Amniotic stem cell (primary cell): Measurements from ENCODE around the gene AIP.
A peak's percentile ranks its signal among the peaks of the same experiment; 100 is the strongest.

Source experiments
- DNase-seq: peaks from one replicate; lab custom pipeline; 2025; lab: John Stamatoyannopoulos, UW

Gene AIP

DNA sequence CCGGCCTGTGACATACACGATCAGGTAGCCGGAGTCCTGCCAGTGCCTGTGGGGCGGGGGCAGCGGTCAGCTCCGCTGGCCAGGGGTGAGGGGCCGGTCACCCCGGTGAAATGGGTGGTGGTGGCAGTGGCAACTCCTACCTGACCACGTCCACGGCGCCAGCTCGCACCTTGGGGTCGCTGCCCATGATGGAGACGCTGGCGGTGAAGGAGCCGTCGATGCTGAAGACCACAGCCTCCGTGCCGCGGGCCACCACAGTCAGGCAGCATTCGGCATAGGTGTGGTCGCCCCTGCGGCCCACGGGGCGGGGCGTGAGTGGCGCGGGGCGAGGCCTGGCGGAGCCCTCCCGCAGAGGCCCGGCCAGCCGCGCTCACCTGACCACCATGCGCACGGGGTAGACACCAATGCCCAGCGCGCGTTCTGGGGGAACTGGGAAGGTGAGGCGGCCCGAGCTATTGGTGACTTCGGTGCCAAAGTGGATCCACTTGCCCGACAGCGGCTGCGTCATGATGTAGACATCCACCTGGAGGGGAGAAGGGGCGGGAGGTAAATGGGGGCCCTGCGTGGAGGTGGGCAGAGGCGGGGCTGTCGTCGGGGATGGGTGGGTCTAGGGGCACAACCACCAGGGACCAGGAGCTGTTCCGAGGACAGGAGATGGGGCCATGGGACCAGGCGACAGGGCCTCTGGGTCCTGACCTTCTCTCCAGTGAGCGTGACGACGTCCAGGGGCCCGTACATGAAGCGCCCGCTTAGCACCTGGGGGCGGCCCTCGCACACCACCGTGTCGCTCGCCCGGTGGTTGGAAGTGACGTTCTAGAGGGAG lies 10.9 kb downstream of the AIP start:
- no peak for DNase-seq

DNA sequence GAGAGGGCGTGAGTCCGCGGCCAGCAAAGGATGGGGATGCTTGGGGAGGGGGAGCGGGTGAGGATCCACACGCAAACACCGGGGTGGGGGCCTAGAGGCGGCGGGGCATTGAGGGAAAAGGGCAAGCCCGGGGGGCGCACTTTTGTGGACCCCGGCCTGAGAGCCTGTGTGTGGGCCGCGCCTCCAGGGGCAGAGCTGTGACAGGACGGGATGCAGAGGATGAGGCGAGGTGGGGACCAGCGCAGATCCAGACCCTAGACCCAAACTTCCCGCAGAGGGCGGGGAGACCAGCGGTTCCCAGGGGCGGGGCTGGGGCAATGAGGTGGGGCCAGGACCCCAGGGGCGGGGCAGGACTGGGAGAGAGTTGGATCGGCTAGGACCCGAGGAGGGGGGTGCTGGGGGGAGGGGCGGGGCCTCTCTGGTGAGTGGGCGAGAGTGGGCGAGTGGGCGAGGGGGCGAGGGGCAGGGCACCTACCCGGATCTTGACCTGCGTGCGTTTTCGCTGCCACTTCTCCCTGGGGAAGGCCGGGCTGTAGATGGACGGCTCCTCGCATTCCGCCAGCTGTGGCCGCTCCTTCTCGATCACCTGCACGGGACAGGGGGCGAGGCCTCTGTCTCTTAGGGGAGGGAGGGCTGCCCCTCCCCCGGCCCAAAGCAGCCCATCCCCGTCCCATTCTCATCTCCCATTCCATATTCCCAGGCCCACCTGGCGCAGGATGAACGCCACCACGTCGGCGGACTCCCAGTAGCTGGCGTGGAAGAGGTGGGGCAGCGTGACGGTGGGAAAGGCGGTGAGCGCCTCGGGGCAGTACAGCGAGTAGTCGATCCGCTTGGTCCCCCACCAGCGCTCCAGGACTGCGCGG lies 11.8 kb downstream of the AIP start:
- DNase-seq = no peak

DNA sequence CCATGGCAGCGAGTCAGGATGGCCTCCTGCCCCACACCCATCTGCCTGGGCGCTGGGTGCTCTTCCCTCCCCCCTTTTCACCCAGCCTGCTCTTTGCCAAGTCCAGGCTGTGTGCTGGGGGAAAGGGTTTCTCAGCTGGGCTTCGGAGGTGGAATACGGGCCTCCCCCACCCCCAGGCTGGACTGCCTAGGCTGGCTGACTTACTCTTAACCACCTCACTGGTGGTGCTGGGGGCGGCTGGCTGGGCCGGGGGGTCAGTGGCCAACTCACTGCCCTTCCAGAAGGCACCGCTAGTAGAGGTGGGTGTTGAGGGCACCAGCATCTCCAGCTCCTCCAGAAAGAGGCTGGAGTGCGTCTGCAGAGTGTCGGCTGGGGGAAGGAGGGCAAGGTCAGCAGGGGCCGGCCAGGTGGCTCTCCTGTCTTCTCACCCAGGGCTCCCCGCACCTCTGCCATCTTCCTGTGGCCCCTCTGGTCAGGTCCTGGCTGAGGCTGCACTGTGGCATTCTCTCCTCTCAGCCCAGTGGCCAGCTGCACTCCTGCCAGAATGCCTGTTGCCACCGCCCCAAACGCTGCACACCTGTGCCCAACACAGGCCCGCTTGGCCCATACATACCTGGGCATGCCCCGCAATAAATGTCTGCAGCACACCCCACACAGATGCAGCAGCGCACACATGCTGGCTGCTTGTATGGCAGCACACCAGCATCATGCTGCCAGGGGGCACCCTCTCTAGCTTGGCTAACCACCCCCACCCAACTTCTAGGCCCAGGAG lies 12.6 kb downstream of the AIP start:
- no peak for DNase-seq

DNA sequence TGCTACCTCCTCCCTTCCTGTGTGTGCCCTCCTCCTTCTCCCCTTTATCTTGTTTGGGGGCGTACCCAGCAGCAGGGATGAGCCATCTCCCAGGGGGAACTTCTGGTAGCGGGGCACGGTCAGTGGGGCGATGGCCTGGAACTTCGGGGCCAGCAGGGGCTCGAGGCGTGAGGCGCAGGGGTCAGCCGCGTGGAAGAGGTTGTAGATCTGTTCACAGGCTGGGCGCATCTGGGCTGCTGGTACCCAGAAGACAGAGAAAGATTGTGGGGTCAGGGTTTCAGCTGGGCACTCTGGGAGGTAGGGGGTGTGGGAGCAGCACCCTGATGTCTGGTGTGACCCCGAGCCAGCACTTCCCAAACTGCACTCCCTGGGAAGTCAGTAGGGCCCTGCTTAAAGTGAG lies 13.3 kb downstream of the AIP start:
- DNase-seq = no peak

DNA sequence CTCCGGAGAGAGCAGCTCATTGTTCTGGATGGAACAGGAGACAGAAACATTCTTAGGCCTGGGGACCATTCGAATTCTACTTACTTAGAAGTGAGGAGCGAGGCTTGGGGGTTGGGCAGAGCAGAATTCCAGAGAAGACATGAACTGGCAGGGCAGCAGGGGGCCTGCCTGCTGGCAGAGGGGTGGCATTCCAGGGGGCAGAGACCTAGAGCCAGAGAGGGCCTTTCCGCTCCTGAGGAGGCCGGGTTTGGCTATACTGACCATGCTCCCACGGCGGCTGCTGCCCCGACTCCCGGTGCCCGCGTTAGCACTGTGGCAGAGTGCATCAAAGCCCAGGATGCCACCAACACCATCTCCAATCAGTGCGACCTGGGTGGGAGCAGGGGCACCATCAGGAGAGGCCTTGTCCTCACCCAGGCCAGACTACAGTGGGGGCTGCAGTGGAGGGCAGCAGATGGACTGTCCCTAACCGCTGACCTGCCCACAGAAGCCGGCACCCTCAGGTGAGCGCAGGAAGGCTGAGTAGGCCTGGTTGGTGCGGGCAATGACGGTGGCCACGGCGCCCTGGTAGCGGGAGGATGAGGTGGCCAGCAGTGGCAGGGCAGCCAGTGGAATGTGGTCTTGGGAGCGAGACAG lies 14.9 kb downstream of the AIP start:
- DNase-seq = no peak

DNA sequence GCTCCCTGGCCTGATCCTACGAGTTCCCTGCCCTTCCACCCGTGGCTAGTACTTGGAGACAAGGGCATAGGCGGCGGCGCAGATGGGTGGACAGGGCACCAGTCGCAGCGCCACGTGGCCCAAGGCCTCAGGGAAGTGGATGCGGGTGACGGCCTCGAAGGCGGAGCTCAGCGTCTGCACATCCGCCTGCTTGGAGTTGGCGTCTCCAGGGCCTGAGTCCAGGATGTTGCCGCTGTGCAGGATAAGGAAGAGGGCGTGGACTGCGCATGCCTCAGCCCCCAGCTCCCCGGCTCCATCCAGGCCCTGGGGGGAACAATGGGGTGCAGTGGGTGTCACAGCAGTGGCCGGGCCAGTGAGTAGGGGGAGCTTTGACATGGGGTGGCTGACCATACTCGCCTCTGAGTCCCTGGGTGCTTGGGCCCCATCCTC lies 15.7 kb downstream of the AIP start:
- DNase-seq = no peak

DNA sequence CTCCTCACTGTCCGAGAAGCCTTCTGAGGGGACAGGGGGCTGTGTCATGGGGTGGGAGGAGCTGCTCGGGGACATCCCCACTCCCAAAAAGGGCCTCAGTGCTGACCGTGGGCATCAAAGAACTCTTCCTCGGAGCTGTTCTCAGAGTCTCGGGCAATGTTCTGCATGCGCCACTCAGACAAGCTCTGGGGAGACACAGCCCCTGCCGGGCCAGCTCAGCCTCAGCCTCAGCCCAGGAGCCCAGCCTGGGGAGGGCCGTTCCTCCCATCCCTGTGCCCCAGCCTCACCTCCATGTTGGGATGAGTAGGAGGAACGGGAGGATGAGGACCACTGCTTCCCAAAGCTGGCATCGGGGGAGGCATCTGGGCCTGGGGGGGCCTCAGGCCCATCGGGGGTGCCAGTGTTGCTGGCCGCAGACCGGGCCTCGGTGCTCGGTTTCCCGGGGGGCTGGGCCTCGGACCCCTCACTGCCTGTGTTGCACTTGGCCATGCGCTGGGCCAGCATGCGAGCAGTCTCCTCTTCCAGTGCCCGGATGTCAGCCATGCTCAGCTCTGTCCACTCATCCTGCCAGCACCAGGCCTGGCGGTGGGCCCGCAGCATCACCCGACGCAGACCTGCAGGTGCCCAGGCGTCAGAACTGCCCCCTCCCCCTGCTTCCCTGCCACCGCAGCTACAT lies 17.1 kb downstream of the AIP start:
- no peak for DNase-seq

DNA sequence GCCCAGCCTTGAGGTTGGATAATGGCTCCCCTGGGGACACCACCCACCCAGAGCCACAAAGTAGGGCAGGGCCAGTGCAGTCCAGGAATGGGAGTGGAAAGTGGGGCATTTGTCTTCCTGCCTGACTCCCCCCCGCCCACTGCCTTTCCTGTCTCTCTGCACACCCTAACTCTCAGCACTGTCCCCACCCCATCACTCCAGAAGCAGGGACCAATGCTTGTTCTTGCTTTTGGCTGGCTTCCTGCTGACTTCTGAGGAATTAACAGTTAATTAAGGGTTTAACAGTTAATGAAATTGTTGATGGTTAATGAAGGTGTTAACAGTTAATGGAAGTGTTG lies 17.6 kb downstream of the AIP start:
- DNase-seq = no peak

DNA sequence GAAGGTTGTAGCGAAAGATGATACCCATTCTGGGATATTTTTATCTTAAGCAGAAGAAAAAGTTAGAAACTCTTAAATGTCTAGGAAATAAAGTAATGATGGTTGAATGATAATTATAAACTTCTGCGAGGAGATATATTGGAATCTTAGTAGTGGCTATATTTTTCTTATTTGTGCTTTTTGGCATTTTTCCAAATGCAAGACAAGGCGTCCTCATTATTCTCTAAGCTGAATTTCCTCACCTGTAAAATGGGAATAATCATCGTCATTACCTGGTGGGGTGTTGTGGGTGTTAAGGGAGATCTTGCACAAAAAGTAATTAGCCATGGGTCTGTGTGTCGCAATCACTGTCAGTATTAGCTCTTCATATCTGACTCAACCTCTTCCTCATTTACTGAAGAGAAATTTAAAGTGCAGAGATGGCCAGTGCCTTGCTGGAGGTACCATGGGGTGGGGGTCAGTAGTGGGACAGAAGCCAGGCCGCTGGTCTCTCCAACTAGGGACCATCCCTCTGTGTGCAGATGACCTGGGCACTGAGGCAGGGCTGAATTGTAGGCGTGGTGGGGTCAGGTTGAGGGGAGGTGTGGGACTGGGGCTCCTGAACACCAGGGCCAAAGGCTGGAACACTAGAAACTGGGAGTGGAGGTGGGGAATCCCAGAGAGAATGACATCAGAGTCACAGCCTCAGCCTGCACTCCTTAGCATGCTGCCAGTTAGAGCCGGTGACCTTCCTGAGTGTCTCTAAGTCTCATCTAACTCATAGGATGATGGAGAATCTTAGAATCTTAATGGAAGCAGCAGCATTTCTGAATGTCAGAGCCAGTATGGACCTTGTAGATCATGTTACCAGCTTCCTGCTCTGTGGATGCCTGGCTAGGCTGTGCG lies 18.2 kb downstream of the AIP start:
- DNase-seq = no peak

DNA sequence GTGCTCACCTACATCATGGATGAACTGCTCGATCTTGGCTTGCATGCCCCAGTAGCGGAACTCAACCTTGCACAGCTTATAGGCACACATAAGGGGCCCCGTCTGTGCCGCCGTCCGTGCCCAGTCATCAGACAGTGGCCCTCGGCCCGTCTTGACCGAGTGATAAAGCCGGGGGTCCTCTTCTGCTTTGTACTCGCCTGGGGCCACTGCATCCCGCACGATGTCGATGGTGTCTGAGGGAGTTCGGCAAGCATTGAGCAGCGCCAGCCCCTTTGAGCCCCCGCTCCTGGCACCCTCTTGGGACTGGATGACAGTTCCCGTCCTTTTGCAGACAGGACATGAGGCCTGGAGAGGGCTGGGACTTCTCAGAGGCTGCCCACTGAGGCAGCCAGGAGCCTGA lies 19.0 kb downstream of the AIP start:
- DNase-seq = no peak

DNA sequence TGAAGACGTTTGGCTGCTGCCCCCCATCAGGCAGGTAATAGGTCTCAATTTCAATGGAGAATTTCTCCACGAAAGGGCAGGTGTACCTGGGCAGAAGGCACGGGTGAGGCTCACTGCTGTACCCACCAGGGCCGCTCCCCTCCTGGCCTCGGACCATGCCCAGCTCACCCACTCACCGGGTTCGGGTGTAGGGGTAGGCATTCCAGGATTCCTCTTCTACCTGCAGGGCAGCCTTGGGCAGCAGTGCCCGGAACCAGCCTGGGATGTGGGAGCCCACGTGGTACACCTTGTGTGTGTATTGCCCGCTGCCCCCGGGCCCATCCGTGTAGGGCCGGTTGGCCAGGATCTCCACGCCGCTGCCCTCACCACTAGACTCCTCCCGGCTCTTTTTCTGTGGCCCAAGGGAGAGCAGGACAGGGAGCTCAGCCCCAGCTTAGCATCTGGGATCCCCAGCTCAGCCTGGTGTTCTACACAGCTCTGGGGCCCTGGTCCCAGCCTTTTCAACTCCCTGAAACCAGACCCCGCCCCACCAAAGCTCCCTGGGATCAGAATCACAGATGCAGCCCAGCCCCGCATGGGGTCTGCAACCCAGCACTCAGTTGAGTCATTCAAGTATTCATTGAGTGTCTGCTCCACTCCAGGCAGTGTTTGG lies 19.6 kb downstream of the AIP start:
- no peak for DNase-seq

DNA sequence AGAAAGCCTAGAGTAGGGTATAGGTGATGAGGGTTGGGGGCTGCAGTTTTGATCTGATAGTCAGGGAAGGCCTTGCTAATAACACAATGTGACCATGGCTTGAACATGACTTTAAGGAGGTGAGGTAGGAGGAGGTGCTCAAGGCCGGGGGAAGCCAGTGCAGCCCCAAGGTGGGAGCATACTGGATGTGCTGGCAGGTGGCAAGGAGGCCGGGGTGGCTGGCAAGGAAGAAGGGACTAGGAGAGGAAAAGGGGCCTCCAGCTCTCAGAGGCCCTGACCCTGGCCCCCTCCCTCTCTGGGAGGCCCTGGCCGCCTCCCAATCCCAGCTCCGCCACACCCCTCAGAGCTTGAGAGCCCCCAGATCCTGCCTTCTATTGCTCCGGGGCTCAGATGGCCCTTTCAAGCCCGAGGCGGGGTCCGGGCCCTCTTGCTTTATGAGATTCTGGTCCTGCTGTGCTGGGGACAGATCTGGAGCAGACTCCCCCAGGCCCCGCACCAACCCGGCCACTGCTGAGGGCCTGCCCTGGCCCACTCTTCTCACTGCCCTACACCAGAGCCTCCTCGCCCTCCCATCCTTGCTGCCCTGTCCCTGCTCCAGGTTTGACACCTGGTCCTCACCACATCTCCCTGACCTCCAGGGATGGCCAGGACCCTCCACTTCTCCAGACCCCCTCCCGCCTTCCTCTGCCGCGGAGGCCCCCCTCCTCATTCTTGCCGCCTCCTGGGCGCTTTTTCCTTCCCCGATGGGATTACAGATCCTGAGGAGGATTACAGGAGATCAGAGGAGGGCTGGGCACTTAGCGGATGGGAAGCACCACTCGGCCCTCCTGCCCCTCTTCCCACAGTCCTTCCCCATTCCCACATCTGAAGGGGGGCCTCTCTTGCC lies 20.5 kb downstream of the AIP start:
- DNase-seq = no peak

DNA sequence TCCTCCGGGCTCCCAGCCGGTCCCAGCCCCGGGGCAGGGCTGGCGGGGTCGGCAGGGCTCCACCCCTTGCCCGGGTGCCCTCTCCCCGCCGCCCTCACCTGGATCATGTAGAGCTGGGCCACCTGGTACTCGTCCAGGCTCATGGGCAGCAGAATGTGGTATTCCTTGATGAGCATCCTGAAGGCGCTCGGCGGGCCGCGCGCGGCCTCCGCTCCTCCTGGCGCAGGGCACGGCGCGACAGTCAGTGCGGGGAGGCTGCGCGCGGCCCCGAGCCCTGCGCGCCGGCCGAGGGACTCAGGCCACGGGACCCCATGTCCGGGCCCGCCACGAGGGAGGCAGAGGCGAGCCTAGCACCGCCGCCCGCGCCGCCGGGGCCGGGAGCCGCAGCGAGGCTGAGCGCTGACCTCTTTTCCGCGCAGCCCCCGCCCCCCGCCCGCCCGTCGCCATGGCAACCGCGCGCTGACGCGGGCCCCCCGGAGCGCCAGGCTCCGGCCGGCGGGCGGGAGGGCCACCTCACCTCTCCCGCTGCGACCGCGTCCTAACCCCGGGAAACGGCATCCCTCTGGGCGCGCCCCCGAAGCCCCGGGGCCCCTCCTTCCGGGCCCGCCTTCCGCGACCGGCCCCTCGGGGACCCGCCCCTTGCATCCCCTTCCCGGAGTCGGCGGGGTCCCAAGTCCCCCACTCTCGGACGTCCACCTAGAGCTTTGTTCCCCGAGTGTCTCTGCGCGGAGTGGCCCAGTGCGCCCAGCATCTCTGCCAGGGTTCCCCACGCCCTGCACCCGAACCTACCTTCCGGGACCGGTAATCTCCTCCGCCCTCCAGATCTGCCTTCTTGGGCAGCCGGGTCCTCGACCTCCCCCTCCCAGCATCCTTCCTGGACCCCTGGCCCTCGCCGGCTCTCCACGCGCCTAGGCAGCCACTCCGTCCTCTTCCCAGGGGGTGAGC lies 21.5 kb downstream of the AIP start:
- no peak for DNase-seq

DNA sequence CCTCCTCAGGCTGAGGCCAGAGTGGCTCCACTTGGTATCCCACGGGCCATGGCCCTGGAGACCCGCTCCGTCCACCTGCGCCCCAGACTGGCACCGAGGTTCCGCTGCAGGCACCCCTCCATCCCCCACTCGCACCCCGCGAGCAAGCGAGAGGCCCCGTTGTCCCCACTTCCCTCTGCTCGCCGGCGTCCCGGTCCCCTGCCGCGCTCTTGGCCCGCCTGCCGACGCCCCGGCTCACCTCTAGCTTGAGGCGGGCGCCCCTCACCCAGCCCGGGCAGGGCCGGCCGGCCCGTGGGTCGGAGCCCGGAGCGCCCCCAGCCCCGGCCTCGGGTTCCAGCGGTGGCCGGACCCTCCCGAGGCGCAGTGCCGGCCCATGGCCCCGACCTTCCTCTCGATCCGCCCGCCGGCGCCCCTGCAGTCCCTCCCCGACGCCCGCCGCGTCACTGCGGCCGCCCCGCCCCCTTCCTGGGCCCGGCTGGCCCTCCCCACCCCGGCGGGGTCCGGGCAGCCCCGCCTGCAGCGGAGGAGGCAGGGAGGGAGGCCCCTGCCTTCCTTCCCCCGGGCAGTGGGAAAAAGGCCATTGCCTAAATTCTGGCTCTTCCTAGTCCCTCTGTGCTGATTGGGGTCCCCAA lies 22.2 kb downstream of the AIP start, which contains the start of gene PITPNM1:
Gene PITPNM1, minus strand, starts transcription at position 414 of the 632 bp plus-strand sequence. CDS start 1,183 bp downstream, outside the sequence.
- no peak for DNase-seq

DNA sequence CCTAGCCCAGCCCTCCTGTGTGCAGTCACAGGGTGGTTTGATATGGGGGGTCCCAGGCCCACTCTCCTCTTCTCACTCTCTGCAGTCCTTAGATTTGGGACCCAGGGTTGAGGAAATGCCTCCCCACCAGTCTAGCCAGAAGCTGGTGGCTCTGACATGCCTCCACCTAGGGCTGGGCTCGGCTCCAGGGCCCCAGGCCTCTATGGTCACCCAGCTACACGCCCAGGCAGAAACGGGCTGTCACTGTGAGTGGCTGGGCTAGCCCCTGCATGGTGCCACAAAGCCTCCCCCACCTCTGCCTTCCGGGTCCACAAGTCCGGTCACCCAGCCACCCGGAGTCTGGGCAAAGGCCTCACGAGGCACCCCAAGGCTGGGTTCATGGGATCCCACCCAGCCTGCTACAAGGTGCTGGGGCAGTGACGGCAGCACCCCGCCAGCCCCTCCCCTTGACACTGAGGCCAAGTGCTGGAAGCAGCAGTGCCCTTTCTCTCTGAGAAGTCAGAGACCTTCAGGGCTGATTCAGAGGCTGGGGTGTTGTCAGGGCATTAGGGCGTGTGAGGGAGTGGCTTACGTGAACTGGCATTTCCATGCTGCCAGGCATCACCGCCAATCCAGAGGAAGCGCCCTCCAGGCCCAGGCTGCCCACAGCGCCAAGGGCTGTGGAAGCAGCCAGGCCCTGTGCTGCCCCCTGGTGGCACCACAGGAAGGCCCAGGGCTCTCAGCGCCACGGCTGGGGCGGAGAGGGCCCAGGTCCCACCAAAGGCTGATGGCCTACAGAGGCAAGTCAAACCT lies 23.0 kb downstream of the AIP start:
- peak; percentile 76 for DNase-seq

DNA sequence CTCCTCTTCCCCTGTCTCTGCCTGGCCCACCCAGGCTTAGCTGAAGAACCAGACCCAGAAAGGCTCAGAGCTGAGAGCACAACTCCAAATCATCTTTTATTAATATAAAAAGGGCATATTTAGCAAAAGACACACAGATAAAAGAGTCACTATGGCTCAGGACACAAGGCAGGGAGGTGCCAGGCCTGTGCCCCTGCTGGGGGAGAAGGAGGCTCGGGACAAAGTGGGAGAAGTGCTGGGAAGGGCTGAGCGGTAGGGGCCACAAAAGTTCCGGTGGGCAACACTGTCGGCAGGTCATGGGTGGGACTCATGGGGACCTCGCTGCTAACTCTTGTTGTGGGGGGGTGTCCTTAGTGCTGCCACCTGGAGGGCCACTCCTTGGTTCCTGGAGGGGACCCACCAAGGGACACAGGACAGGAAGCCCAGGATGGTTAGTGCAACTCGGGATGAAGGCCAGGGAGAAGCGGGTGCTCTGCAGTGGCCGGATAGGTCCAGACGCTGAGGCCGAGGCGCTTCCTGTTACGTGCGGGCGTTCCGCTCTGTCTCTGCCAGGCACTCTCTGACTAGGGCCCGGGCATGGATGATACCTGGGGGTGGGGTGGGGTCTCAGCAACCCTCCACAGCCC lies 23.7 kb downstream of the AIP start:
- DNase-seq = no peak
